Measurements from ENCODE around the gene USP7. TPM values are rescaled to one million over a fixed set of nuclear protein-coding genes. Genes with fewer than 3 reads are reported as not detected.

The USP7 gene
- polyA plus RNA-seq, 1 donor (not counting 4 experiments of a cell fraction or from before 2014, with no cell fraction given) = 63.4 TPM

DNA sequence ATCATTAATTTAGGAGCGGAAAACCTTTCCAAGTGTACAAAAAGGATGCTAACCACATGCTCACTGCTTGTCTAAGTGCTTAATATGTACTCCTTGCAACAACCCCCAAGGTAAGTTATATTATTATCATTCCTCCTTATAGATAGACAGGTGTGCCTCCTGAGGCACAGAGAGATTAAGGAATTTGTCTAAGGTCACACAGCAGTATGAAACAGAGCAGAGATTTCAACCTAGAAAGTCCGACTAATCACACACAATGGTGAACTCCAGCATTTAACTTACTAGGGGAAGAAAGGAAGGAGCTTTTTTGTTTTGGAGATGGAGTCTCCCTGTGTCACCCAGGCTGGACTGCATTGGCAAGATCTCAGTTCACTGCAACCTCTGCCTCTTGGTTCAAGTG lies 37.0 kb upstream of the USP7 start:
- H3K4me1 ChIP-seq (ENCODE audit: control insufficient read depth, extremely low read depth, insufficient read depth, low read length) = no peaks in the 10 kb centered on the region
- no peak for DNase-seq (ENCODE audit: low read depth, low spot score)
- H3K4me3 ChIP-seq (ENCODE audit: control insufficient read depth in 2 of 3, extremely low read depth in 1 of 3, insufficient read depth in 2 of 3, low read depth in 1 of 3, low read length in 3 of 3) = no peak overlapping the region
- no peak for TF ChIP-seq EZH2 (IDR thresholded peaks at IDR 0.05; ENCODE audit: low read length)
- TF ChIP-seq, protein P1, sequence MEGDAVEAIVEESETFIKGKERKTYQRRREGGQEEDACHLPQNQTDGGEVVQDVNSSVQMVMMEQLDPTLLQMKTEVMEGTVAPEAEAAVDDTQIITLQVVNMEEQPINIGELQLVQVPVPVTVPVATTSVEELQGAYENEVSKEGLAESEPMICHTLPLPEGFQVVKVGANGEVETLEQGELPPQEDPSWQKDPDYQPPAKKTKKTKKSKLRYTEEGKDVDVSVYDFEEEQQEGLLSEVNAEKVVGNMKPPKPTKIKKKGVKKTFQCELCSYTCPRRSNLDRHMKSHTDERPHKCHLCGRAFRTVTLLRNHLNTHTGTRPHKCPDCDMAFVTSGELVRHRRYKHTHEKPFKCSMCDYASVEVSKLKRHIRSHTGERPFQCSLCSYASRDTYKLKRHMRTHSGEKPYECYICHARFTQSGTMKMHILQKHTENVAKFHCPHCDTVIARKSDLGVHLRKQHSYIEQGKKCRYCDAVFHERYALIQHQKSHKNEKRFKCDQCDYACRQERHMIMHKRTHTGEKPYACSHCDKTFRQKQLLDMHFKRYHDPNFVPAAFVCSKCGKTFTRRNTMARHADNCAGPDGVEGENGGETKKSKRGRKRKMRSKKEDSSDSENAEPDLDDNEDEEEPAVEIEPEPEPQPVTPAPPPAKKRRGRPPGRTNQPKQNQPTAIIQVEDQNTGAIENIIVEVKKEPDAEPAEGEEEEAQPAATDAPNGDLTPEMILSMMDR (optimal IDR thresholded peaks at IDR 0.05 in 1 of 3, IDR thresholded peaks at IDR 0.05 in 1 of 3, conservative IDR thresholded peaks at IDR 0.05 in 1 of 3; ENCODE audit: extremely low read depth in 1 of 3, insufficient read depth in 2 of 3, low read length in 3 of 3) = no peak
- H3K36me3 ChIP-seq (ENCODE audit: control insufficient read depth in 2 of 2, extremely low read depth in 1 of 2, insufficient read depth in 2 of 2, low read length in 2 of 2) = no peaks in the 10 kb centered on the region
- H3K79me2 ChIP-seq (ENCODE audit: control insufficient read depth, insufficient read depth, low read length) = no peaks in the 10 kb centered on the region
- no peak for FAIRE-seq
- H3K4me2 ChIP-seq (ENCODE audit: control insufficient read depth, extremely low read depth, insufficient read depth, low read depth, low read length) = no peak overlapping the region
- H3K27ac ChIP-seq (ENCODE audit: control insufficient read depth, insufficient read depth, low read length) = no peak overlapping the region
- H3K9me3 ChIP-seq (ENCODE audit: control insufficient read depth, low read depth, low read length) = no peaks in the 10 kb centered on the region
- no peaks in the 10 kb centered on the region for H4K20me1 ChIP-seq (ENCODE audit: control insufficient read depth, extremely low read depth, insufficient read depth, low read length)
- H3K27me3 ChIP-seq (ENCODE audit: control insufficient read depth, extremely low read depth, insufficient read depth, low read length) = no peaks in the 10 kb centered on the region
- H3K9me1 ChIP-seq (ENCODE audit: control insufficient read depth, extremely low read depth, insufficient read depth, low read length) = no peaks in the 10 kb centered on the region
- no peak overlapping the region for H3K9ac ChIP-seq (ENCODE audit: control insufficient read depth, extremely low read depth, insufficient read depth, low read length)
- H2AFZ ChIP-seq (ENCODE audit: control insufficient read depth, low read length) = no peak overlapping the region
- dilution Hi-C loops (cut with MboI; ENCODE audit: extremely low pct_ligation_motif_present, low sequenced_read_pairs) = no loop called here

DNA sequence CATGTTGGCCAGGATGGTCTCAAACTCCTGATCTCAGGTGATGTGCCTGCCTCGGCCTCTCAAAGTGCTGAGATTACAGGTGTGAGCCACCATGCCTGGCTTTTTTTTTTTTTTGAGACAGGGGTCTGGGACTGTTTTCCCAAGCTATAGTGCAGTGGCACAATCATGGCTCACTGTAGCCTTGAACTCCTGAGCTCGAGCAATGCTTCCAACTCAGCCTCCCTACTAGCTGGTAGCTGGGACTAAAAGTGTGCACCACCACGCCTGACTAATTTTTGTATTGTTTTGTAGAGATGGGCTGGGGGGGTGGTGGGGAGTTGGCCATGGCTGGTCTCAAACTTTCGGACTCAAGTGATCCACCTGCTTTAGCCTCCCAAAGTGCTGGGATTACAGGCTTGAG lies 36.1 kb upstream of the USP7 start:
- Histone ChIP-seq H3K27ac (ENCODE audit: control insufficient read depth, insufficient read depth, low read length) (no peak overlapping the region), H3K79me2 (ENCODE audit: control insufficient read depth, insufficient read depth, low read length) (no peaks in the 10 kb centered on the region), H3K9me1 (ENCODE audit: control insufficient read depth, extremely low read depth, insufficient read depth, low read length) (no peaks in the 10 kb centered on the region), H3K4me2 (ENCODE audit: control insufficient read depth, extremely low read depth, insufficient read depth, low read depth, low read length) (no peak overlapping the region), H2AFZ (ENCODE audit: control insufficient read depth, low read length) (no peak overlapping the region), H4K20me1 (ENCODE audit: control insufficient read depth, extremely low read depth, insufficient read depth, low read length) (no peaks in the 10 kb centered on the region), H3K9me3 (ENCODE audit: control insufficient read depth, low read depth, low read length) (no peaks in the 10 kb centered on the region), H3K36me3 (ENCODE audit: control insufficient read depth in 2 of 2, extremely low read depth in 1 of 2, insufficient read depth in 2 of 2, low read length in 2 of 2) (no peaks in the 10 kb centered on the region), H3K27me3 (ENCODE audit: control insufficient read depth, extremely low read depth, insufficient read depth, low read length) (no peaks in the 10 kb centered on the region), H3K9ac (ENCODE audit: control insufficient read depth, extremely low read depth, insufficient read depth, low read length) (no peak overlapping the region), H3K4me3 (ENCODE audit: control insufficient read depth in 2 of 3, extremely low read depth in 1 of 3, insufficient read depth in 2 of 3, low read depth in 1 of 3, low read length in 3 of 3) (no peak overlapping the region), H3K4me1 (ENCODE audit: control insufficient read depth, extremely low read depth, insufficient read depth, low read length) (no peaks in the 10 kb centered on the region)
- TF ChIP-seq EZH2 (IDR thresholded peaks at IDR 0.05; ENCODE audit: low read length) = no peak
- TF ChIP-seq, protein P1 (optimal IDR thresholded peaks at IDR 0.05 in 1 of 3, IDR thresholded peaks at IDR 0.05 in 1 of 3, conservative IDR thresholded peaks at IDR 0.05 in 1 of 3; ENCODE audit: extremely low read depth in 1 of 3, insufficient read depth in 2 of 3, low read length in 3 of 3) = no peak
- DNase-seq (ENCODE audit: low read depth, low spot score) (no peak), FAIRE-seq (no peak)
- dilution Hi-C loops (cut with MboI; ENCODE audit: extremely low pct_ligation_motif_present, low sequenced_read_pairs) = no loop called here
